Effector memory CD4-positive, alpha-beta T cell (primary cell): Measurements from ENCODE around the gene KCNK15.

Experiments used
- DNase-seq, 3 donors: peaks; one replicate each; pipeline ENCODE4 v3.0.0-alpha.2; 2020
- H3K27ac ChIP-seq: 2 replicates; pipeline ENCODE4 v1.7.0; 2013; ENCODE audit warnings: mild to moderate bottlenecking, low read length, moderate library complexity; ENCODE audit not compliant: insufficient read depth, poor library complexity, severe bottlenecking
- H3K27me3 ChIP-seq: replicated peaks from 2 replicates; pipeline ENCODE4 v1.7.0; 2013; ENCODE audit warnings: mild to moderate bottlenecking, low read length; ENCODE audit not compliant: insufficient read depth, control insufficient read depth, poor library complexity, severe bottlenecking
- H3K36me3 ChIP-seq: 2 replicates; pipeline ENCODE4 v1.7.0; 2013; ENCODE audit warnings: mild to moderate bottlenecking, low read length, moderate library complexity; ENCODE audit not compliant: control insufficient read depth, insufficient read depth
- H3K4me1 ChIP-seq: 2 replicates; pipeline ENCODE4 v1.7.0; 2013; ENCODE audit warnings: low read length, mild to moderate bottlenecking; ENCODE audit not compliant: control insufficient read depth, insufficient read depth, poor library complexity, severe bottlenecking
- H3K4me3 ChIP-seq: 2 replicates; pipeline ENCODE4 v1.7.0; 2013; ENCODE audit warnings: low read length, low read depth, mild to moderate bottlenecking; ENCODE audit not compliant: insufficient read depth, poor library complexity, severe bottlenecking
- H3K9me3 ChIP-seq: 2 replicates; pipeline ENCODE4 v1.7.0; 2013; ENCODE audit warnings: mild to moderate bottlenecking, low read length, moderate library complexity; ENCODE audit not compliant: control insufficient read depth

Gene KCNK15

DNA sequence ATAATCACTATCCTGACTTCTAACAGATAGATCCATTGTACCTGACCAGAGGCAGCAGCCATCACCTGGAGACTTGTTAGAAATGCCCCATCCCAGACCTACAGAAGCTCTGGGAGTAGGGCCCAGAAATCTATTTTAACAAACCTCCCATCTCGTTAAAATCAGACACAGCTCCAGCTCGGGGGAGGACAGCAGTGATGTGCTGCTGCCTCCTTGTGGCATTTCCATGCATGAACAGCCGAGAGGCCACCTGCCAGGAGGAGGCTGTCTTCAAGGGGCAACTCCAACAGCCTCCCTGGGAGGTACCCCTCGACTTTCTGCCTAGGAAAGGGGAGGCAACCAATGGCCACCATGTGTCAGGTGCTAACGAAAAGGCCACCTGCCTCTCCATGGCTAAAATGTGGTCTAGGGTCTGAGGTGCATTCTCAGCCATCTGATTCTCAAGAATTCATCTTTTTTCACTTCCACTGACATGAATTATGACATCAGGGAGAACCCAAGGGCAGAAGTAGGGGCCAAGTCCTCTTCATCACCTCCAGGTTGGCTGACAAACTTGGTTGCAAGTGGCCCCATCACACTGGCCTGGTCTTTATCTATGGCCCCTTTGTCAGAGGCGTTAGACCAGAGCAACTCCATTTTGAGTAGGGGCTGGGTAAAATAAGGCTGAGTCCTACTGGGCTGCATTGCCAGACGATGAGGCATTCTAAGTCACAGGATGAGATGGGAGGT, 12.2 kb upstream of the KCNK15 start:
- no peak overlapping the region for H3K4me3 ChIP-seq
- H3K27ac ChIP-seq: no peak overlapping the region
- DNase-seq: peak; percentile 19 to 24 (median 20)
- no peaks in the 10 kb centered on the region for H3K27me3 ChIP-seq
- H3K9me3 ChIP-seq: no peaks in the 10 kb centered on the region
- no peaks in the 10 kb centered on the region for H3K36me3 ChIP-seq
- no peaks in the 10 kb centered on the region for H3K4me1 ChIP-seq

DNA sequence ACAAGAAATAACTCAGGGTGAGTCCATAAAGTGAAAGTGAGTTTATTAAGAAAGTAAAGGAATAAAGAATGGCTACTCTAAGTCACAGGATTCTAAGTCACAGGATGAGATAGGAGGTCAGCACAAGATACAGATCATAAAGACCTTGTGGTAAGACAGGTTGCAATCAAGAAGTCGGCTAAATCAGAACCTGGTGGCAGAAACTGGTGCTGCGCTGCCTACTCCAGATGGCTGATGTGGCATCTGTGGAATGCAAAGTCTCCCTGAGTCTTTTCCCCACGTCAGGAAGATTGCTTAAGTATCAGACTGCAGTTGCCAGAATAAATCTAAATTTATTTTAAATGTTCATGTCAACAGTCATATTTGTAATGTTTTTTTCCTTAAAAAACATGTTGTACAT, 10.7 kb upstream of the KCNK15 start:
- no peaks in the 10 kb centered on the region for H3K36me3 ChIP-seq
- H3K27me3 ChIP-seq: no peaks in the 10 kb centered on the region
- no peak for DNase-seq
- H3K27ac ChIP-seq: no peak overlapping the region
- no peaks in the 10 kb centered on the region for H3K9me3 ChIP-seq
- no peak overlapping the region for H3K4me3 ChIP-seq
- H3K4me1 ChIP-seq: no peaks in the 10 kb centered on the region

DNA sequence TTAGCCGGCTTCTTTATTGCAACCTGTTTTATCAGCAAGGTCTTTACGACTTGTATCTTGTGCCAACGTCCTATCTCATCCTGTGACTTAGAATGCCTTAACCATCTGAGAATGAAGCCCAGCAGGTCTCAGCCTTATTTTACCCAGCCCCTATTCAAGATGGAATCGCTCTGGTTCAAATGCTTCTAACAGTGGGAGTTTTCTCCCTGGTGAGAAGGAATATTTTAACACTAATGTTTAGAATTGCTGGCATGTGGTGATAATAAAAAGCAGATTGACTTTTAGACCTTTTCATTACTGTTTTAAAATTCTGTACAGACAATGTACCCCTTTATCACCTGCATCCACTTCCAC, 9.9 kb upstream of the KCNK15 start:
- no peaks in the 10 kb centered on the region for H3K4me1 ChIP-seq
- H3K36me3 ChIP-seq: no peaks in the 10 kb centered on the region
- H3K27ac ChIP-seq: no peak overlapping the region
- no peak overlapping the region for H3K4me3 ChIP-seq
- no peak for DNase-seq
- H3K9me3 ChIP-seq: no peaks in the 10 kb centered on the region
- H3K27me3 ChIP-seq: no peaks in the 10 kb centered on the region

DNA sequence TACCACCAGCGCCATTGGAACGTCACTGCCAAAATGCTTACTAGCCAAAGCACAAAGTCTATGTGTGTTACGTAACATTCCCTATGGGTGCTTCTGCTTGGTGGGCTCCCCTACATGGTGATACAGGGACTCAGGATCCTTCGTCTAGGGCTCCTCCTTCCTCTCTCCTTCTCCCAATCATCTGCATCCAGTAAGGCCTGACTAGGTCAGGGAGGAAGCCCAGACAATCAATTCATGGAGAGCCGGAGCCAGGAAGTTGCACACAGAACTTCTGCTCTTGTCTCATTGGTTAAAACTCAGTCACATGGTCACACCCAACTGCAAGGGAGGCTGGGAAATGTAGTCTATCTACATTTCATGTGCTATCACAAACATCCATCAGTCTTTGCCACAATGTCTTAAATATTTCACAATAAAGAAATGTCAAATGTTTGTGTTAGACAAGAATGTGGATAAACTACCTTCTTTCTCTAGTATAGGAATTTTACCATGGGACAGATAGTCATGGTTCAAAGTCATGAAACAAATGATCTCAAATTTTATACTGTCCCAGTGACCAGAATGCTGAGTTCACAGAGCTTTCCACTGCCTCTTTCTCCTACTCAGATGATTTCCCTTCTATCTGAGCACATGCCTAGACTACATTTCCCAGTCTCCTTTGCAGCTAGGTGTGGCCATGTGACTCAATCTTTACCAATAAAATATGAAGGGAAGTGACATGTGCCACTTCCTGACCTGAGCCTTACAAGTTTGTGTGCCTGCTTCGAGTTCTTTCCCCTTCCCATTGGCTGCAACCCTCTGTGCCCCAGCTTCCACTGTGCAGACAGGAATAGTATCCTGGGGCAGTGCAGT, 9.3 kb upstream of the KCNK15 start:
- Histone ChIP-seq H3K36me3 (no peaks in the 10 kb centered on the region), H3K27ac (no peak overlapping the region), H3K9me3 (no peaks in the 10 kb centered on the region), H3K4me1 (no peaks in the 10 kb centered on the region), H3K27me3 (no peaks in the 10 kb centered on the region), H3K4me3 (no peak overlapping the region)
- DNase-seq: no peak

DNA sequence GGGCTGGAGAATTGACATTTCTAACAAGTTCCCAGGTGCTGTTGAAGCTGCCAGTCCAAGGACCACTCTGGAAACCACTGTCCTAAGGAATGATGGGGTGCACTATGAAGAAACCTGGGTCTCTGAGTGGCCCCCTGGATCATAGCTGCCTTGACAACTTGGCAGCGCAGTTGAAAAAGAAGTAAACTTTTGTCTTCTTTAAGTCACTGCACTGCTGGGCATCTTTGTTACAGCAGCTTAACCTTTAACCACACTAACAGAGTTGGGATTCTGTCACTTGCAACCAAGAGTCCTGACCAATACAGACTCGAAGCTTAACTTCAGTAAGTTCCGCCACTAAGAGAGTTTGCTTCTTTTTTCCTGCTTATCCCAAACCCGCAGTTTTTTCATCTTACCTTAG, 8.5 kb upstream of the KCNK15 start:
- Histone ChIP-seq H3K9me3 (no peaks in the 10 kb centered on the region), H3K27me3 (no peaks in the 10 kb centered on the region), H3K36me3 (no peaks in the 10 kb centered on the region), H3K27ac (no peak overlapping the region), H3K4me1 (no peaks in the 10 kb centered on the region), H3K4me3 (no peak overlapping the region)
- no peak for DNase-seq

DNA sequence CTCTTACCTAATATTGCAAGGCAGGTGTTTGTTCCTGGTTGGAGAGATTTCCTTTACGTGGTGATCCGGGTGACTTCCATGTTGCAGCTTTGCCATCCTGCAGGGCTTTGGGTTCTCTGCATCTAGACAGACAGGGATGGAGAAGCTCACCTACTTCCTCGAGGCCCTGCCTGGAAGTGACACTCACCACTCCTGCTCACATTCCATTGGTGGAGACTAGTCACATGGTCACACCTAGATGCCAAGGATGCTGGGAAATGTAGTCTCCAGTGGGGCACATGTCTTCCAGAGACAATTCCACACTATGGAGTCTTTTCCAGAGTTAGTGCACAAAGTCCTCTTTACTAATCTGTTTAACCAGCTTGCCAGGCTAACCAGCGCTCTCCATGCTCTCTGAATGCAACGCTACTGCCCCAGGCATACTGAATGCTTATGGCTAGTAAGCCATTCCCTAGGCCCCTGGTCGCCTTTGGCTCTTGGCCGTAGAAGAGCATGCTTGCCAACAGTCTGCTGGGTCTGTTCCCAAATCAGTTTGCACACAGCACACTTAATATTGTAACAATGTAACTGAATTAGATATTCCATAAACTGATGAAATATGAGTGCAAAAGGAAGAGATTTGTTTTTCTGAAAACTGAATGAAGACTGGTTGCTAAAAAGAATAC, 6.7 kb upstream of the KCNK15 start:
- no peak overlapping the region for H3K4me3 ChIP-seq
- peak in 2 of 3 donors; percentile 7 to 11 for DNase-seq
- H3K4me1 ChIP-seq: no peaks in the 10 kb centered on the region
- no peaks in the 10 kb centered on the region for H3K9me3 ChIP-seq
- H3K27me3 ChIP-seq: no peaks in the 10 kb centered on the region
- H3K27ac ChIP-seq: no peak overlapping the region
- H3K36me3 ChIP-seq: no peaks in the 10 kb centered on the region

DNA sequence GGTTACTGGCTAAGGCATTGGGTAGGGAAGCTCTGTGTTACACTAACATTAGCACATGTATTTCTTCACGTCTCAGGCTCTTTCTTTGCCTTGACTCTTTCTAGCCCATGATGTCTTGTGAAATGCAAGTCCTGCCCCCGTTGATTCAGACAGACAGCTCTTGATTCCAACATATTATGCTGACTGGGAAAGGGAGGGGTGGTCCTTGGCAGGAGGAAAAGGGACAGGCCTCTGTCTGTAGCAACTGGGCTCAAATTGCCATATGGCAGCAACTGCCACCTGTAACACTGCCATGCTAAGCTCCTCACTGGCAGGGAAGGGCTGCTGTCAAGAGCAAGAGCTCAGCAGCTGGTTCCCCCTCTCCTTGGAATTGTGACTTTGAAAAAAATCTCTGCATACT, 5.7 kb upstream of the KCNK15 start:
- Histone ChIP-seq H3K4me3 (no peak overlapping the region), H3K36me3 (no peaks in the 10 kb centered on the region), H3K27me3 (no peaks in the 10 kb centered on the region), H3K9me3 (no peaks in the 10 kb centered on the region), H3K4me1 (no peaks in the 10 kb centered on the region), H3K27ac (no peak overlapping the region)
- no peak for DNase-seq

DNA sequence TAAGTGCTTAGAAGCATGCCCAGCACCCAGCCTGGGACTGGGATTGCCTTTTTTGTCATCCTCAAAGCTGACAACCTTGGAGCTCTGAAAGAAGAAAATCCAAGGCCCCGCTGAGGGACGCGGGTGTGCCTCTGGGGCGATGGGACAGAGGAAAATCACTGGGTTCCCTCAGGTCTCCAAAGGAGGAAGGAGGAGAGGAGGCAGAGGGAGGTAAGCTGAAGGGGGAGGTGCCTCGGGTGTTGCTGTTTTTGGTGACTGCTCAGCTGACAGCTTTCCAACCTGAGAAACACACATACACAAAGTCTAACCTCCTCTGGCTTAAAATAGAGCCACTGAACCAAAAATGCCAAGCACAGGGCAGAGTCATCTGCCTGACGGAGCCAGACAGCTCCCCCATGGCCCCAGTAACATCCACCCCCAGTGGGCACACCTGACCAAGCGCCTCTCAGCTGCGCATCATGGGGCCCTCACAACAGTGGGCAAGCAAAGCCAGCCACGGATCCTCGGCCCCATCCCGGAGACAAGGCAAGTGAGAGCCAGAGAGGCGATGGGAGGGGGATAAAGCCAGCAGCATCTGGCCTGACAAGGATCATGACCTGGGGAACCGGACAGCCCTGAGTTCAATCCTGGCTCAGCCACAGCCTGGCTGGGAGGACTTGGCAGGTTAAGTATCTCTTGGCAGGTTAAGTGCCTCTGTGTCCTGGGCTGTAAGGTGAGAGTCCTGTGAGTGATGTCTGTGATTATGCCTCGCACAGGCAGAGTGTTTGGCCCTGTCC, 3.2 kb upstream of the KCNK15 start:
- H3K4me1 ChIP-seq: peaks cover 4% of the 10 kb centered on the region
- no peak overlapping the region for H3K4me3 ChIP-seq
- no peaks in the 10 kb centered on the region for H3K9me3 ChIP-seq
- peaks cover 9% of the 10 kb centered on the region for H3K27me3 ChIP-seq
- H3K27ac ChIP-seq: no peak overlapping the region
- no peaks in the 10 kb centered on the region for H3K36me3 ChIP-seq
- DNase-seq: no peak

DNA sequence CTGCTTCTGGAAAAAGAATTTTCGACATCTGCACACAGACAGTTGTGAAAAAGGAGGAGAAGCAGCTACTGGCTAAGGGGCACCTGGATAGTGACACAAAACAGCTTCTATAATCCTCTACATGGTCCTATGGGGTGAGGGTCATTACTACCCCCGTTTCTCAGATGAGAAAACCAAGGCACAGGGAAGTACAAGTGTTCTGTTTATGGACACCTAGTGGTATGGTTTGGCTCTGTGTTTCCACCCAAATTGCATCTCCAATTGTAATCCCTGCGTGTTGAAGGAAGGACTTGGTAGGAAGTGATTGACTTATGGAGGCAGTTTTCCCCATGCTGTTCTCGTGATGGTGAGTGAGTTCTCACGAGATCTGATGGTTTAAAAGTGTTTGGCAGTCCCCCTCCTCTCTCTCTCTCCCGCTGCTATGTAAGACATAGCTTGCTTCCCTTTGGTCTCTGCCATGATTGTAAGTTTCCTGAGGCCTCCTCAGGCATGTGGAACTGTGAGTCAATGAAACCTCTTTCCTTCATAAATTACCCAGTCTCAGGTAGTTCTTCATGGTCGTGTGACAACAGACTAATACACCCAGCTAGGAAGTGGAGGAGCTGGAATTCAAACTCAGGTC, 2.5 kb upstream of the KCNK15 start:
- Histone ChIP-seq H3K4me3 (no peak overlapping the region), H3K36me3 (no peaks in the 10 kb centered on the region), H3K27ac (no peak overlapping the region), H3K4me1 (peaks cover 4% of the 10 kb centered on the region), H3K9me3 (no peaks in the 10 kb centered on the region), H3K27me3 (peaks cover 9% of the 10 kb centered on the region)
- DNase-seq: no peak
